IPS-15b (cell line): ENCODE data around the gene NDE1.

ENCODE experiments used
- H3K27me3 ChIP-seq: one replicate; pipeline ENCODE4 v1.6.1; 2013; ENCODE audit warnings: low read length; ENCODE audit not compliant: control insufficient read depth, insufficient read depth
- H3K36me3 ChIP-seq: one replicate; pipeline ENCODE4 v1.6.1; 2013; ENCODE audit warnings: low read length; ENCODE audit not compliant: control insufficient read depth, insufficient read depth
- H3K4me1 ChIP-seq: one replicate; pipeline ENCODE4 v1.6.1; 2013; ENCODE audit warnings: mild to moderate bottlenecking, low read length; ENCODE audit not compliant: control insufficient read depth, insufficient read depth
- H3K4me3 ChIP-seq: one replicate; pipeline ENCODE4 v1.5.1; 2013; ENCODE audit warnings: low read depth, low read length
- H3K9ac ChIP-seq: one replicate; pipeline ENCODE4 v1.6.1; 2013; ENCODE audit warnings: low read depth, mild to moderate bottlenecking, low read length
- H3K9me3 ChIP-seq: one replicate; pipeline ENCODE4 v1.6.1; 2013; ENCODE audit warnings: mild to moderate bottlenecking, low read length; ENCODE audit not compliant: control insufficient read depth, insufficient read depth

Gene NDE1

GRCh38 chr16:15732416-15732815, 82.4 kb downstream of the NDE1 start:
- no peak overlapping the region for H3K4me3 ChIP-seq
- H3K9ac ChIP-seq, result no peak overlapping the region
- no peaks in the 10 kb centered on the region for H3K27me3 ChIP-seq
- H3K36me3 ChIP-seq, result no peaks in the 10 kb centered on the region
- H3K9me3 ChIP-seq, result no peaks in the 10 kb centered on the region
- no peaks in the 10 kb centered on the region for H3K4me1 ChIP-seq

GRCh38 chr16:15735610-15736009, 85.6 kb downstream of the NDE1 start:
- H3K27me3 ChIP-seq, result no peaks in the 10 kb centered on the region
- no peak overlapping the region for H3K4me3 ChIP-seq
- no peak overlapping the region for H3K9ac ChIP-seq
- no peaks in the 10 kb centered on the region for H3K4me1 ChIP-seq
- H3K9me3 ChIP-seq, result no peaks in the 10 kb centered on the region
- no peaks in the 10 kb centered on the region for H3K36me3 ChIP-seq

- Histone ChIP-seq H3K4me3 (no peak overlapping the region), H3K36me3 (no peaks in the 10 kb centered on the region), H3K4me1 (no peaks in the 10 kb centered on the region), H3K9me3 (no peaks in the 10 kb centered on the region), H3K9ac (no peak overlapping the region), H3K27me3 (no peaks in the 10 kb centered on the region)
These were observed 86.5 kb downstream of the NDE1 start for GRCh38 chr16:15736529-15736928.

- Histone ChIP-seq H3K27me3 (no peaks in the 10 kb centered on the region), H3K9me3 (no peaks in the 10 kb centered on the region), H3K4me3 (no peak overlapping the region), H3K4me1 (no peaks in the 10 kb centered on the region), H3K9ac (no peak overlapping the region), H3K36me3 (no peaks in the 10 kb centered on the region)
These were observed 87.1 kb downstream of the NDE1 start for GRCh38 chr16:15737140-15737644.

GRCh38 chr16:15739464-15739863, 89.4 kb downstream of the NDE1 start:
- H3K27me3 ChIP-seq, result no peaks in the 10 kb centered on the region
- H3K9me3 ChIP-seq, result no peaks in the 10 kb centered on the region
- H3K9ac ChIP-seq, result no peak overlapping the region
- no peaks in the 10 kb centered on the region for H3K4me1 ChIP-seq
- no peak overlapping the region for H3K4me3 ChIP-seq
- no peaks in the 10 kb centered on the region for H3K36me3 ChIP-seq

GRCh38 chr16:15739950-15740349, 89.9 kb downstream of the NDE1 start:
- H3K36me3 ChIP-seq, result no peaks in the 10 kb centered on the region
- H3K9me3 ChIP-seq, result no peaks in the 10 kb centered on the region
- no peak overlapping the region for H3K9ac ChIP-seq
- H3K4me1 ChIP-seq, result peaks cover 2% of the 10 kb centered on the region
- no peak overlapping the region for H3K4me3 ChIP-seq
- H3K27me3 ChIP-seq, result no peaks in the 10 kb centered on the region

- Histone ChIP-seq H3K27me3 (no peaks in the 10 kb centered on the region), H3K36me3 (no peaks in the 10 kb centered on the region), H3K9ac (no peak overlapping the region), H3K9me3 (no peaks in the 10 kb centered on the region), H3K4me3 (no peak overlapping the region), H3K4me1 (peaks cover 2% of the 10 kb centered on the region)
These were observed 91.3 kb downstream of the NDE1 start for GRCh38 chr16:15741207-15741871.

- H3K27me3 ChIP-seq, result no peaks in the 10 kb centered on the region
- H3K4me3 ChIP-seq, result no peak overlapping the region
- no peaks in the 10 kb centered on the region for H3K9me3 ChIP-seq
- H3K36me3 ChIP-seq, result no peaks in the 10 kb centered on the region
- no peak overlapping the region for H3K9ac ChIP-seq
- H3K4me1 ChIP-seq, result peaks cover 2% of the 10 kb centered on the region
These were observed 92.7 kb downstream of the NDE1 start for GRCh38 chr16:15742716-15743115.

GRCh38 chr16:15743657-15744056, 93.6 kb downstream of the NDE1 start:
- Histone ChIP-seq H3K4me3 (no peak overlapping the region), H3K9ac (no peak overlapping the region), H3K4me1 (peaks cover 2% of the 10 kb centered on the region), H3K9me3 (no peaks in the 10 kb centered on the region), H3K27me3 (no peaks in the 10 kb centered on the region), H3K36me3 (no peaks in the 10 kb centered on the region)

GRCh38 chr16:15746332-15746731, 96.3 kb downstream of the NDE1 start:
- H3K9me3 ChIP-seq, result no peaks in the 10 kb centered on the region
- H3K4me3 ChIP-seq, result no peak overlapping the region
- no peaks in the 10 kb centered on the region for H3K27me3 ChIP-seq
- no peak overlapping the region for H3K9ac ChIP-seq
- peaks cover 2% of the 10 kb centered on the region for H3K4me1 ChIP-seq
- H3K36me3 ChIP-seq, result no peaks in the 10 kb centered on the region

GRCh38 chr16:15747937-15748336, 97.9 kb downstream of the NDE1 start:
- no peak overlapping the region for H3K9ac ChIP-seq
- H3K4me3 ChIP-seq, result no peak overlapping the region
- peaks cover 2% of the 10 kb centered on the region for H3K4me1 ChIP-seq
- no peaks in the 10 kb centered on the region for H3K36me3 ChIP-seq
- H3K27me3 ChIP-seq, result no peaks in the 10 kb centered on the region
- no peaks in the 10 kb centered on the region for H3K9me3 ChIP-seq

- Histone ChIP-seq H3K36me3 (no peaks in the 10 kb centered on the region), H3K27me3 (no peaks in the 10 kb centered on the region), H3K4me3 (no peak overlapping the region), H3K9me3 (no peaks in the 10 kb centered on the region), H3K9ac (no peak overlapping the region), H3K4me1 (peaks cover 2% of the 10 kb centered on the region)
These were observed 98.6 kb downstream of the NDE1 start for GRCh38 chr16:15748654-15749053.
